H1 (cell line): Measurements from ENCODE around the gene GRIA4. TPM values are rescaled to one million over a fixed set of nuclear protein-coding genes. Genes with fewer than 3 reads are reported as not detected.

Experiments
- ATF3 ChIP-seq: IDR thresholded peaks from 2 replicates; pipeline ENCODE4 v1.6.1; 2011; ENCODE audit warnings: low read depth, mild to moderate bottlenecking, low read length; ENCODE audit not compliant: insufficient read depth
- CREB1 ChIP-seq: IDR thresholded peaks from 2 replicates; pipeline ENCODE4 v1.6.1; 2012; ENCODE audit warnings: inconsistent platforms
- HDAC6 ChIP-seq: IDR thresholded peaks from one replicate; pipeline ENCODE4 v1.7.1; 2012; ENCODE audit warnings: low read depth, mild to moderate bottlenecking, inconsistent platforms, low read length, moderate library complexity
- KDM5A ChIP-seq: fragments of 200-600 bp; IDR thresholded peaks from 2 replicates; pipeline ENCODE4 v1.7.1; 2012; ENCODE audit warnings: mild to moderate bottlenecking, low read length, inconsistent platforms, mixed read lengths
- MAFK ChIP-seq: IDR thresholded peaks from 2 replicates; pipeline ENCODE4 v1.6.1; 2012; ENCODE audit warnings: low read depth, mild to moderate bottlenecking, improper control_type of control experiment, low read length
- NRF1 ChIP-seq: IDR thresholded peaks from 2 replicates; pipeline ENCODE4 v1.6.1; 2011; ENCODE audit warnings: mild to moderate bottlenecking, low read depth, low read length, improper control_type of control experiment
- POU5F1 ChIP-seq: IDR thresholded peaks from 2 replicates; pipeline ENCODE4 v1.6.1; 2011; ENCODE audit warnings: low read depth, mild to moderate bottlenecking, low read length, moderate library complexity
- RNF2 ChIP-seq: fragments of 200-900, 300-1000 bp; sonication (generic); IDR thresholded peaks from 2 replicates; pipeline ENCODE4 v1.7.1; 2016; ENCODE audit warnings: borderline replicate concordance, low read depth, mild to moderate bottlenecking, antibody characterized with exemption, low read length; ENCODE audit not compliant: poor library complexity, severe bottlenecking; ENCODE audit errors: missing control alignments
- SAP30 ChIP-seq: fragments of 300-600 bp; sonication (generic); IDR thresholded peaks from 2 replicates; pipeline ENCODE4 v1.7.1; 2012; ENCODE audit warnings: low read length, moderate library complexity, mild to moderate bottlenecking, inconsistent platforms; ENCODE audit not compliant: insufficient read depth, insufficient replicate concordance
- polyA plus RNA-seq, 7 experiments: library from polyadenylated mRNA; depleted of rRNA in 3 of 7; stranded (reverse) in 5 of 7; unstranded in 2 of 7; fragments of >200 nt in 5 of 7; fragments of 200-250 nt in 2 of 7; gene quantifications; 1 replicate in 5 of 7; 2 replicates in 1 of 7; 4 replicates in 1 of 7; pipeline versions ENCODE4 v1.2.1 to v1.2.3, GENCODE V29; 2011 to 2013; ENCODE audit warnings: missing spikeins in 2 of 7, mixed read lengths in 2 of 7
- total RNA-seq: library from RNA; stranded (reverse); fragmentation: NEBNext Ultra II Directional; extraction: Animal tissue kit (Norgen Biotek cat#: 25700); gene quantifications from 2 replicates; pipeline ENCODE4 v1.2.1, GENCODE V29; 2021
- TF ChIP-seq, protein P1 (sequence below): fragments of 300-600 bp; sonication (generic); IDR thresholded peaks from 2 replicates; pipeline ENCODE4 v1.7.1; 2012; ENCODE audit warnings: low read length, moderate library complexity, mild to moderate bottlenecking, inconsistent platforms; ENCODE audit not compliant: insufficient replicate concordance

GRIA4 gene
- total and polyA plus RNA-seq, 2 of the 8 experiments (the other 6 are each of a cell fraction or from before 2014, with no cell fraction given) = 12.5 to 21.8 TPM

DNA sequence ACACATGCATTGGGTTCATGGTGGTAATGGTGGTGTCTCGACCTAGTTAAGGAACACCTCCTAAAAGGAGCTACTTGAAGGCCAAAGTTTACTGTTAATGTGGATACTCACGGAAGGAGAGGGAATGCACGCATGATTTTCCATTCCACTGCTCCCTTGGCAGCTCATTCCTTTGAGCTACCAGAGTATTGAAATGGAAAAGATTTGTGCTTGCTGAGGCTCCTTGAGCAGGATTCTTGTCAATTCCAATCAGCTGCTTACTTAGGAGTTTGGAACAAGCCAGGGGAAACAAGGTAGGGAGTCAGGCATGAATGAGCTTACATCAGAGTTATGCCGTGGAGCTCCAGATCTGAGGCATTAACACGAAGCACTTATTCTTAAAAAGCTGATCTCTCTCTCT is 108.8 kb downstream of the GRIA4 start (continued):
- TF ChIP-seq, protein P1, sequence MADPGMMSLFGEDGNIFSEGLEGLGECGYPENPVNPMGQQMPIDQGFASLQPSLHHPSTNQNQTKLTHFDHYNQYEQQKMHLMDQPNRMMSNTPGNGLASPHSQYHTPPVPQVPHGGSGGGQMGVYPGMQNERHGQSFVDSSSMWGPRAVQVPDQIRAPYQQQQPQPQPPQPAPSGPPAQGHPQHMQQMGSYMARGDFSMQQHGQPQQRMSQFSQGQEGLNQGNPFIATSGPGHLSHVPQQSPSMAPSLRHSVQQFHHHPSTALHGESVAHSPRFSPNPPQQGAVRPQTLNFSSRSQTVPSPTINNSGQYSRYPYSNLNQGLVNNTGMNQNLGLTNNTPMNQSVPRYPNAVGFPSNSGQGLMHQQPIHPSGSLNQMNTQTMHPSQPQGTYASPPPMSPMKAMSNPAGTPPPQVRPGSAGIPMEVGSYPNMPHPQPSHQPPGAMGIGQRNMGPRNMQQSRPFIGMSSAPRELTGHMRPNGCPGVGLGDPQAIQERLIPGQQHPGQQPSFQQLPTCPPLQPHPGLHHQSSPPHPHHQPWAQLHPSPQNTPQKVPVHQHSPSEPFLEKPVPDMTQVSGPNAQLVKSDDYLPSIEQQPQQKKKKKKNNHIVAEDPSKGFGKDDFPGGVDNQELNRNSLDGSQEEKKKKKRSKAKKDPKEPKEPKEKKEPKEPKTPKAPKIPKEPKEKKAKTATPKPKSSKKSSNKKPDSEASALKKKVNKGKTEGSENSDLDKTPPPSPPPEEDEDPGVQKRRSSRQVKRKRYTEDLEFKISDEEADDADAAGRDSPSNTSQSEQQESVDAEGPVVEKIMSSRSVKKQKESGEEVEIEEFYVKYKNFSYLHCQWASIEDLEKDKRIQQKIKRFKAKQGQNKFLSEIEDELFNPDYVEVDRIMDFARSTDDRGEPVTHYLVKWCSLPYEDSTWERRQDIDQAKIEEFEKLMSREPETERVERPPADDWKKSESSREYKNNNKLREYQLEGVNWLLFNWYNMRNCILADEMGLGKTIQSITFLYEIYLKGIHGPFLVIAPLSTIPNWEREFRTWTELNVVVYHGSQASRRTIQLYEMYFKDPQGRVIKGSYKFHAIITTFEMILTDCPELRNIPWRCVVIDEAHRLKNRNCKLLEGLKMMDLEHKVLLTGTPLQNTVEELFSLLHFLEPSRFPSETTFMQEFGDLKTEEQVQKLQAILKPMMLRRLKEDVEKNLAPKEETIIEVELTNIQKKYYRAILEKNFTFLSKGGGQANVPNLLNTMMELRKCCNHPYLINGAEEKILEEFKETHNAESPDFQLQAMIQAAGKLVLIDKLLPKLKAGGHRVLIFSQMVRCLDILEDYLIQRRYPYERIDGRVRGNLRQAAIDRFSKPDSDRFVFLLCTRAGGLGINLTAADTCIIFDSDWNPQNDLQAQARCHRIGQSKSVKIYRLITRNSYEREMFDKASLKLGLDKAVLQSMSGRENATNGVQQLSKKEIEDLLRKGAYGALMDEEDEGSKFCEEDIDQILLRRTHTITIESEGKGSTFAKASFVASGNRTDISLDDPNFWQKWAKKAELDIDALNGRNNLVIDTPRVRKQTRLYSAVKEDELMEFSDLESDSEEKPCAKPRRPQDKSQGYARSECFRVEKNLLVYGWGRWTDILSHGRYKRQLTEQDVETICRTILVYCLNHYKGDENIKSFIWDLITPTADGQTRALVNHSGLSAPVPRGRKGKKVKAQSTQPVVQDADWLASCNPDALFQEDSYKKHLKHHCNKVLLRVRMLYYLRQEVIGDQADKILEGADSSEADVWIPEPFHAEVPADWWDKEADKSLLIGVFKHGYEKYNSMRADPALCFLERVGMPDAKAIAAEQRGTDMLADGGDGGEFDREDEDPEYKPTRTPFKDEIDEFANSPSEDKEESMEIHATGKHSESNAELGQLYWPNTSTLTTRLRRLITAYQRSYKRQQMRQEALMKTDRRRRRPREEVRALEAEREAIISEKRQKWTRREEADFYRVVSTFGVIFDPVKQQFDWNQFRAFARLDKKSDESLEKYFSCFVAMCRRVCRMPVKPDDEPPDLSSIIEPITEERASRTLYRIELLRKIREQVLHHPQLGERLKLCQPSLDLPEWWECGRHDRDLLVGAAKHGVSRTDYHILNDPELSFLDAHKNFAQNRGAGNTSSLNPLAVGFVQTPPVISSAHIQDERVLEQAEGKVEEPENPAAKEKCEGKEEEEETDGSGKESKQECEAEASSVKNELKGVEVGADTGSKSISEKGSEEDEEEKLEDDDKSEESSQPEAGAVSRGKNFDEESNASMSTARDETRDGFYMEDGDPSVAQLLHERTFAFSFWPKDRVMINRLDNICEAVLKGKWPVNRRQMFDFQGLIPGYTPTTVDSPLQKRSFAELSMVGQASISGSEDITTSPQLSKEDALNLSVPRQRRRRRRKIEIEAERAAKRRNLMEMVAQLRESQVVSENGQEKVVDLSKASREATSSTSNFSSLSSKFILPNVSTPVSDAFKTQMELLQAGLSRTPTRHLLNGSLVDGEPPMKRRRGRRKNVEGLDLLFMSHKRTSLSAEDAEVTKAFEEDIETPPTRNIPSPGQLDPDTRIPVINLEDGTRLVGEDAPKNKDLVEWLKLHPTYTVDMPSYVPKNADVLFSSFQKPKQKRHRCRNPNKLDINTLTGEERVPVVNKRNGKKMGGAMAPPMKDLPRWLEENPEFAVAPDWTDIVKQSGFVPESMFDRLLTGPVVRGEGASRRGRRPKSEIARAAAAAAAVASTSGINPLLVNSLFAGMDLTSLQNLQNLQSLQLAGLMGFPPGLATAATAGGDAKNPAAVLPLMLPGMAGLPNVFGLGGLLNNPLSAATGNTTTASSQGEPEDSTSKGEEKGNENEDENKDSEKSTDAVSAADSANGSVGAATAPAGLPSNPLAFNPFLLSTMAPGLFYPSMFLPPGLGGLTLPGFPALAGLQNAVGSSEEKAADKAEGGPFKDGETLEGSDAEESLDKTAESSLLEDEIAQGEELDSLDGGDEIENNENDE = no peak
- TF ChIP-seq NRF1 = no peak
- TF ChIP-seq POU5F1 = no peak
- TF ChIP-seq RNF2 = no peak
- TF ChIP-seq ATF3 = no peak
- TF ChIP-seq CREB1 = no peak
- TF ChIP-seq SAP30 = no peak
- TF ChIP-seq MAFK = no peak
- no peak for TF ChIP-seq HDAC6
- TF ChIP-seq KDM5A = no peak
